IMR-90 (cell line): ENCODE data around the gene CHMP3. TPM values are rescaled to one million over a fixed set of nuclear protein-coding genes. Genes with fewer than 3 reads are reported as not detected.

Source experiments
- ATAC-seq: fragments of 200-7000 bp; cut with Tn5 transposase; 2 replicates; pipeline ENCODE4 v1.9.1; 2020; ENCODE audit warnings: low read depth, mild to moderate bottlenecking, moderate library complexity
- BruUV-seq: library from RNA; stranded (reverse); fragments of 400-500 nt; replicated peaks from 2 replicates; lab custom pipeline; 2021; lab: Mats Ljungman, UMichigan
- CTCF ChIA-PET: fragments of 300-600 bp; formaldehyde crosslinking; extraction: SDS; loops from one replicate; lab custom pipeline; 2021; ENCODE audit warnings: antibody characterized with exemption; lab: Yijun Ruan, JAX
- POLR2A ChIA-PET: fragments of 300-600 bp; sonication (Branson Sonifier 250); formaldehyde crosslinking; loops from one replicate; lab custom pipeline; 2022; ENCODE audit warnings: antibody characterized with exemption; ENCODE audit not compliant: unreplicated experiment; lab: Charles Lee
- DNase-seq: peaks from one replicate; pipeline ENCODE4 v3.0.0; 2013
- H2AFZ ChIP-seq: replicated peaks from 2 replicates; pipeline ENCODE3; 2013; ENCODE audit warnings: low read length, mild to moderate bottlenecking; ENCODE audit not compliant: poor library complexity
- H2AK5ac ChIP-seq: 2 replicates; pipeline ENCODE4 v1.6.1; 2013; ENCODE audit warnings: low read depth, low read length, inconsistent platforms
- H2AK9ac ChIP-seq: replicated peaks from 2 replicates; pipeline ENCODE3; 2013; ENCODE audit warnings: mild to moderate bottlenecking, low read depth, low read length, moderate library complexity; ENCODE audit not compliant: poor library complexity
- H2BK120ac ChIP-seq: 2 replicates; pipeline ENCODE4 v1.6.1; 2013; ENCODE audit warnings: low read depth, low read length, inconsistent platforms
- H2BK15ac ChIP-seq: 3 replicates; pipeline ENCODE4 v1.6.1; 2013; ENCODE audit warnings: low read depth, low read length, inconsistent platforms
- H2BK20ac ChIP-seq: 2 replicates; pipeline ENCODE4 v1.6.1; 2013; ENCODE audit warnings: low read depth, mild to moderate bottlenecking, inconsistent platforms, low read length, moderate library complexity
- H2BK5ac ChIP-seq: 2 replicates; pipeline ENCODE4 v1.6.1; 2013; ENCODE audit warnings: mild to moderate bottlenecking, low read depth, low read length, inconsistent platforms; ENCODE audit not compliant: poor library complexity, severe bottlenecking
- H3K14ac ChIP-seq: replicated peaks from 2 replicates; pipeline ENCODE4 v1.6.1; 2013; ENCODE audit warnings: low read depth, low read length, inconsistent platforms
- H3K18ac ChIP-seq: 2 replicates; pipeline ENCODE4 v1.6.1; 2013; ENCODE audit warnings: low read depth, low read length, control low read depth
- H3K23ac ChIP-seq: 2 replicates; pipeline ENCODE4 v1.6.1; 2013; ENCODE audit warnings: low read depth, low read length, inconsistent platforms
- H3K27ac ChIP-seq: 2 replicates; pipeline ENCODE4 v1.5.1; 2013; ENCODE audit warnings: mild to moderate bottlenecking, control low read depth, low read length; ENCODE audit not compliant: insufficient read depth
- H3K27me3 ChIP-seq: 2 replicates; pipeline ENCODE4 v1.6.1; 2013; ENCODE audit warnings: low read length; ENCODE audit not compliant: control insufficient read depth, insufficient read depth
- H3K36me3 ChIP-seq: 2 replicates; pipeline ENCODE4 v1.6.1; 2013; ENCODE audit warnings: low read length, mixed read lengths; ENCODE audit not compliant: control insufficient read depth, insufficient read depth
- H3K4ac ChIP-seq: 2 replicates; pipeline ENCODE4 v1.6.1; 2013; ENCODE audit warnings: low read depth, low read length, inconsistent platforms
- H3K4me1 ChIP-seq: 2 replicates; pipeline ENCODE4 v1.6.1; 2013; ENCODE audit warnings: low read length, mixed read lengths; ENCODE audit not compliant: control insufficient read depth, insufficient read depth
- H3K4me2 ChIP-seq: 2 replicates; pipeline ENCODE4 v1.6.1; 2013; ENCODE audit warnings: low read depth, mild to moderate bottlenecking, control low read depth, low read length, moderate library complexity
- H3K4me3 ChIP-seq: 2 replicates; pipeline ENCODE4 v1.5.1; 2013; ENCODE audit warnings: low read depth, mild to moderate bottlenecking, control low read depth, low read length, moderate library complexity; ENCODE audit not compliant: insufficient read depth
- H3K56ac ChIP-seq: 2 replicates; pipeline ENCODE4 v1.6.1; 2013; ENCODE audit warnings: low read length, inconsistent platforms; ENCODE audit not compliant: insufficient read depth; ENCODE audit errors: extremely low read depth
- H3K79me1 ChIP-seq, 2 experiments: 2 replicates each; pipeline ENCODE4 v1.6.1; 2013; ENCODE audit warnings: low read length in 2 of 2, inconsistent platforms in 1 of 2, low read depth in 1 of 2
- H3K9ac ChIP-seq: 2 replicates; pipeline ENCODE4 v1.6.1; 2013; ENCODE audit warnings: low read depth, low read length, control low read depth
- H3K9me1 ChIP-seq: 2 replicates; pipeline ENCODE4 v1.6.1; 2013; ENCODE audit warnings: low read length, inconsistent platforms; ENCODE audit not compliant: insufficient read depth
- H3K9me3 ChIP-seq: 2 replicates; pipeline ENCODE4 v1.6.1; 2013; ENCODE audit warnings: low read length; ENCODE audit not compliant: control insufficient read depth, insufficient read depth
- H4K20me1 ChIP-seq: 2 replicates; pipeline ENCODE4 v1.6.1; 2013; ENCODE audit warnings: low read length, inconsistent platforms; ENCODE audit not compliant: insufficient read depth
- H4K5ac ChIP-seq: 2 replicates; pipeline ENCODE4 v1.6.1; 2013; ENCODE audit warnings: mild to moderate bottlenecking, low read depth, low read length, control low read depth
- H4K8ac ChIP-seq, 2 experiments: 2 replicates each; pipeline ENCODE4 v1.6.1; 2013; ENCODE audit warnings: low read depth in 2 of 2, low read length in 2 of 2, control low read depth in 1 of 2, inconsistent platforms in 1 of 2
- H4K91ac ChIP-seq: 2 replicates; pipeline ENCODE4 v1.6.1; 2013; ENCODE audit warnings: low read depth, low read length, inconsistent platforms; ENCODE audit not compliant: insufficient read depth
- BHLHE40 ChIP-seq: fragments of 150-350 bp; IDR thresholded peaks from 2 replicates; pipeline ENCODE4 v1.6.1; 2016; ENCODE audit warnings: mild to moderate bottlenecking, low read depth, low read length
- CEBPB ChIP-seq: IDR thresholded peaks from 2 replicates; pipeline ENCODE4 v1.6.1; 2012; ENCODE audit warnings: low read depth, low read length, improper control_type of control experiment
- CHD1 ChIP-seq: IDR thresholded peaks from 2 replicates; pipeline ENCODE4 v1.6.1; 2012; ENCODE audit warnings: low read depth, low read length, improper control_type of control experiment
- FOS ChIP-seq: fragments of 150-350 bp; IDR thresholded peaks from 2 replicates; pipeline ENCODE4 v1.6.1; 2016; ENCODE audit warnings: low read depth, low read length
- MAFK ChIP-seq: IDR thresholded peaks from 2 replicates; pipeline ENCODE4 v1.6.1; 2012; ENCODE audit warnings: low read depth, low read length, improper control_type of control experiment
- MAZ ChIP-seq: IDR thresholded peaks from 2 replicates; pipeline ENCODE4 v1.6.1; 2012; ENCODE audit warnings: low read depth, mild to moderate bottlenecking, low read length, improper control_type of control experiment, moderate library complexity, borderline replicate concordance
- MXI1 ChIP-seq: IDR thresholded peaks from 2 replicates; pipeline ENCODE4 v1.6.1; 2012; ENCODE audit warnings: low read depth, mild to moderate bottlenecking, low read length, moderate library complexity, borderline replicate concordance
- POLR2A ChIP-seq: IDR thresholded peaks from 2 replicates; pipeline ENCODE4 v1.6.1; 2012; ENCODE audit warnings: mild to moderate bottlenecking, low read depth, low read length
- RAD21 ChIP-seq: IDR thresholded peaks from 2 replicates; pipeline ENCODE4 v1.6.1; 2012; ENCODE audit warnings: low read length, improper control_type of control experiment
- RCOR1 ChIP-seq: IDR thresholded peaks from 2 replicates; pipeline ENCODE4 v1.6.1; 2012; ENCODE audit warnings: mild to moderate bottlenecking, low read length, improper control_type of control experiment; ENCODE audit not compliant: insufficient replicate concordance
- SMC3 ChIP-seq: fragments of 150-350 bp; IDR thresholded peaks from 2 replicates; pipeline ENCODE4 v1.6.1; 2016; ENCODE audit warnings: low read depth, mild to moderate bottlenecking, antibody characterized with exemption, low read length, moderate library complexity
- USF2 ChIP-seq: fragments of 150-350 bp; IDR thresholded peaks from 2 replicates; pipeline ENCODE4 v1.6.1; 2017; ENCODE audit warnings: mild to moderate bottlenecking, antibody characterized with exemption, low read length, low read depth
- WGBS, 2 experiments: methylation state at CpG; one replicate each; pipeline versions ENCODE4 v1.1.5 to v1.1.7; 2013; ENCODE audit warnings: missing lambda C conversion rate in 2 of 2; ENCODE audit not compliant: insufficient read length in 1 of 2; ENCODE audit errors: extremely low coverage in 2 of 2; 5-methylcytosine and 5-hydroxymethylcytosine counted together
- dilution Hi-C: fragments of 300-500 bp; cut with HindIII; formaldehyde crosslinking; loops from one replicate; pipeline ENCODE4 v1.14.3; 2018; ENCODE audit warnings: low sequenced_read_pairs; ENCODE audit not compliant: unreplicated experiment
- in situ Hi-C: fragments of 300-500 bp; cut with MboI; formaldehyde crosslinking; loops from 3 replicates; pipeline ENCODE4 v1.14.3; 2019; ENCODE audit warnings: low sequenced_read_pairs, inconsistent platforms, mixed read lengths
- intact Hi-C: fragments of 100-400 bp; cut with micrococcal nuclease; formaldehyde crosslinking; loops from 2 replicates; pipeline ENCODE4 v1.10.0; 2022
- polyA plus RNA-seq, 3 experiments: library from polyadenylated mRNA; depleted of rRNA; stranded (reverse); fragments of >200 nt; gene quantifications; 2 replicates each; pipeline ENCODE4 v1.2.3, GENCODE V29; 2012; ENCODE audit warnings: low replicate concordance in 1 of 3
- total RNA-seq: library from RNA; depleted of rRNA; stranded (reverse); fragments of >200 nt; gene quantifications from 2 replicates; pipeline ENCODE4 v1.2.3, GENCODE V29; 2012
- TF ChIP-seq, protein P1 (sequence below): fragments of 150-350 bp; IDR thresholded peaks from 2 replicates; pipeline ENCODE4 v1.6.1; 2016; ENCODE audit warnings: low read depth, mild to moderate bottlenecking, low read length, moderate library complexity, borderline replicate concordance

CHMP3 gene
- total and polyA plus RNA-seq, 2 of the 4 experiments (the other 2 are of a cell fraction): 38.4 to 84.6 TPM

GRCh38 chr2:86461042-86461743 is 102.0 kb downstream of the CHMP3 start (continued):
- no peak for TF ChIP-seq USF2

DNA sequence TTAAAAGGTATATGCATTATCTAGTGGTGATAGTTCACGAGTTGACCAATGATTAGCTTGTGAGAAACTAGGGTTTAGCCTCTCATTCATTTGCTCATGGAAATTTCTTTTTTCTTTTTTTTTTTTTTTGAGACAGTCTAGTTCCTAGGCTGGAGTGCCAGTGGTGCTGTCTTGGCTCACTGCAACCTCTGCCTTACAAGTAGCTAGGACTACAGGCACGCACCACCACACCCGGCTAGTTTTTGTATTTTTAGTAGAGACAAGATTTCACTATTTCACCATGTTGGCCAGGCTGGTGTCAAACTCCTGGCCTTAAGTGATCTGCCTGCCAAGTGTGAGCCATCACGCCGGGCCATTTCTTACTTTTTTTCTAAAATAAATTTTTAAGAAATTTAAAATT is 108.1 kb downstream of the CHMP3 start:
- Histone ChIP-seq H3K9ac (no peak overlapping the region), H2BK120ac (no peak overlapping the region), H4K8ac (no peak overlapping the region), H2AFZ (no peak overlapping the region), H2AK9ac (no peak overlapping the region), H3K4ac (no peak overlapping the region), H3K79me1 (peaks cover 26 to 40% of the 10 kb centered on the region in 2 experiments), H3K36me3 (peaks cover 47% of the 10 kb centered on the region), H3K4me1 (peaks cover 2% of the 10 kb centered on the region), H4K91ac (no peak overlapping the region), H2BK15ac (no peak overlapping the region), H2BK5ac (no peak overlapping the region), H3K27me3 (no peaks in the 10 kb centered on the region), H3K9me1 (peaks cover 8% of the 10 kb centered on the region), H3K14ac (no peak overlapping the region), H3K18ac (no peak overlapping the region), H3K27ac (no peak overlapping the region), H2BK20ac (no peak overlapping the region), H3K23ac (no peak overlapping the region), H4K20me1 (peaks cover 21% of the 10 kb centered on the region; the same call in 1 of the 2 replicates), H3K9me3 (no peaks in the 10 kb centered on the region), H3K4me3 (no peak overlapping the region), H3K56ac (no peak overlapping the region), H2AK5ac (no peak overlapping the region), H3K4me2 (no peak overlapping the region), H4K5ac (no peak overlapping the region)
- no peak for DNase-seq
- CTCF ChIA-PET: interaction anchor here (0.6 kb wide), 1 partner anchor 51 kb away, joined by 5 read pairs; no protein-coding TSS in a partner anchor
- WGBS, 2 experiments: no CpG with 5 or more reads among the region's 5 CpGs
- no peak for ATAC-seq
- intact Hi-C loops: no loop called here
- in situ Hi-C loops: no loop called here
- BruUV-seq: no TSS peak
- dilution Hi-C loops: no loop called here
- POLR2A ChIA-PET: interaction anchor here (0.7 kb wide), 1 partner anchor 12 kb away, joined by 4 read pairs; no protein-coding TSS in a partner anchor
- no peak for TF ChIP-seq FOS
- no peak for TF ChIP-seq BHLHE40
- TF ChIP-seq CEBPB: no peak
- no peak for TF ChIP-seq CHD1
- TF ChIP-seq MAFK: no peak
- TF ChIP-seq MAZ: no peak
- no peak for TF ChIP-seq SMC3
- TF ChIP-seq POLR2A: no peak
- no peak for TF ChIP-seq RAD21
- no peak for TF ChIP-seq MXI1
- TF ChIP-seq, protein P1, sequence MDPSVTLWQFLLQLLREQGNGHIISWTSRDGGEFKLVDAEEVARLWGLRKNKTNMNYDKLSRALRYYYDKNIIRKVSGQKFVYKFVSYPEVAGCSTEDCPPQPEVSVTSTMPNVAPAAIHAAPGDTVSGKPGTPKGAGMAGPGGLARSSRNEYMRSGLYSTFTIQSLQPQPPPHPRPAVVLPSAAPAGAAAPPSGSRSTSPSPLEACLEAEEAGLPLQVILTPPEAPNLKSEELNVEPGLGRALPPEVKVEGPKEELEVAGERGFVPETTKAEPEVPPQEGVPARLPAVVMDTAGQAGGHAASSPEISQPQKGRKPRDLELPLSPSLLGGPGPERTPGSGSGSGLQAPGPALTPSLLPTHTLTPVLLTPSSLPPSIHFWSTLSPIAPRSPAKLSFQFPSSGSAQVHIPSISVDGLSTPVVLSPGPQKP: no peak
- TF ChIP-seq RCOR1: no peak
- TF ChIP-seq USF2: no peak
